Urinary bladder (tissue), 4 donors: ENCODE measurements around the gene XPR1. TPM values are rescaled to one million over a fixed set of nuclear protein-coding genes. Genes with fewer than 3 reads are reported as not detected.
"Not testable (repeated sequence)": the region's sequence is repeated elsewhere in the genome, so short reads cannot be mapped to it uniquely, and the experiment has no call there.

Experiments
- DNase-seq: peaks from one replicate; pipeline ENCODE4 v3.0.0-alpha.2; 2015; ENCODE audit errors: extremely low spot score
- H3K27ac ChIP-seq: one replicate; pipeline ENCODE4 v1.5.1; 2013; ENCODE audit warnings: low read depth, mild to moderate bottlenecking, moderate library complexity
- H3K36me3 ChIP-seq: one replicate; pipeline ENCODE4 v1.6.1; 2013; ENCODE audit warnings: mild to moderate bottlenecking, moderate library complexity; ENCODE audit not compliant: insufficient read depth
- H3K4me1 ChIP-seq: one replicate; pipeline ENCODE4 v1.6.1; 2013; ENCODE audit warnings: mild to moderate bottlenecking, moderate library complexity; ENCODE audit not compliant: insufficient read depth
- H3K4me3 ChIP-seq: one replicate; pipeline ENCODE4 v1.5.1; 2013; ENCODE audit warnings: low read depth, low read length
- WGBS: extraction: QIAGEN DNeasy Blood & Tissue Kit; methylation state at CpG from one replicate; pipeline ENCODE4 v1.1.7; 2013; 5-methylcytosine and 5-hydroxymethylcytosine counted together
- polyA plus RNA-seq: library from polyadenylated mRNA; stranded (reverse); fragments of 200-250 nt; gene quantifications from one replicate; pipeline ENCODE4 v1.2.3, GENCODE V29; 2013
- total RNA-seq: library from RNA; depleted of rRNA; stranded (reverse); fragments of >200 nt; gene quantifications from one replicate; pipeline ENCODE4 v1.2.3, GENCODE V29; 2014
- donor health status: healthy with polysubstance abuse.
- donor health status: healthy.

XPR1 gene
- total and polyA plus RNA-seq, 2 donors: 9.9 to 33.6 TPM

- H3K4me3 ChIP-seq: no peak overlapping the region
- WGBS: 97% methylated on average over 2 of the region's 2 CpGs
- no peak overlapping the region for H3K27ac ChIP-seq
- no peak for DNase-seq
- no peaks in the 10 kb centered on the region for H3K4me1 ChIP-seq
- H3K36me3 ChIP-seq: no peaks in the 10 kb centered on the region
These were observed 144.0 kb downstream of the XPR1 start for GRCh38 chr1:180775801-180776200.

GRCh38 chr1:180777072-180777689, 145.4 kb downstream of the XPR1 start:
- 69% methylated on average over 4 of the region's 4 CpGs for WGBS

DNA sequence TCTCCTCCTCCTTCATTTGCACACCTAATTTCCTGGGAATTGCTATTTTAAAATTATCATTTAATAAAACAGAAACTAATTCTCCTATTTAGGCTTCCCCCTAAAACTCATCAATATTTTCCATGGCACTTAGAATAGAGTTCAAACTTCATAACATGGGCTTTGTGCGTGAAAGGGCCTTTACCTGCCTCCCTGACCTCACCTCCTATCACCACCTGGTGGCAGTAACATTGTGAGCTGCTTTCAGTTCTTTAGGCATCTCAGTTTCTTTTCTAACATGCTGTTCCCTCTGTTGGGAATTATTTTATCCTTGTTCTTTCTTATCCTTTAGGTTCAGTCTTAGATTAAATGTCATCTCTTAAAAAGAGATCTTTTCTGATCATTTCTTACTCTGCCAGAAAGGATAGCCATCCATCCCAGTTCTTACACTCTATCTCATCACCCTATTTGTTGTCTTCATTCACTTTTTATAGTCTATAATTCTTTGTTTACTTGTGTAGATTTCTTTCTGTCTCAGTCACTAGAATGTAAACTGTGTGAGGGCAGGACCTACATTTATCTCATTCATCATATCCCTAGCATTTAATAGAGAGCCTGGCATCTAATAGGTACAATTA, 147.1 kb downstream of the XPR1 start:
- Histone ChIP-seq H3K27ac (no peak overlapping the region), H3K36me3 (no peaks in the 10 kb centered on the region), H3K4me3 (no peak overlapping the region), H3K4me1 (no peaks in the 10 kb centered on the region)
- no peak for DNase-seq
- 88% methylated on average over 1 of the region's 1 CpG for WGBS

More at GRCh38 chr1:180777072-180777689, 145.4 kb downstream of the XPR1 start:
- no peaks in the 10 kb centered on the region for H3K4me1 ChIP-seq
- H3K27ac ChIP-seq: no peak overlapping the region
- no peaks in the 10 kb centered on the region for H3K36me3 ChIP-seq
- no peak for DNase-seq
- H3K4me3 ChIP-seq: no peak overlapping the region

GRCh38 chr1:180779584-180779983, 147.8 kb downstream of the XPR1 start:
- DNase-seq: no peak
- 96% methylated on average over 3 of the region's 3 CpGs for WGBS
- H3K4me3 ChIP-seq: no peak overlapping the region

GRCh38 chr1:180781718-180782117, 149.9 kb downstream of the XPR1 start:
- DNase-seq: no peak
- 94% methylated on average over 6 of the region's 6 CpGs for WGBS
- Histone ChIP-seq H3K27ac (no peak overlapping the region), H3K4me3 (no peak overlapping the region), H3K4me1 (no peaks in the 10 kb centered on the region), H3K36me3 (no peaks in the 10 kb centered on the region)

More at GRCh38 chr1:180779584-180779983, 147.8 kb downstream of the XPR1 start:
- Histone ChIP-seq H3K36me3 (no peaks in the 10 kb centered on the region), H3K27ac (no peak overlapping the region), H3K4me1 (no peaks in the 10 kb centered on the region)

DNA sequence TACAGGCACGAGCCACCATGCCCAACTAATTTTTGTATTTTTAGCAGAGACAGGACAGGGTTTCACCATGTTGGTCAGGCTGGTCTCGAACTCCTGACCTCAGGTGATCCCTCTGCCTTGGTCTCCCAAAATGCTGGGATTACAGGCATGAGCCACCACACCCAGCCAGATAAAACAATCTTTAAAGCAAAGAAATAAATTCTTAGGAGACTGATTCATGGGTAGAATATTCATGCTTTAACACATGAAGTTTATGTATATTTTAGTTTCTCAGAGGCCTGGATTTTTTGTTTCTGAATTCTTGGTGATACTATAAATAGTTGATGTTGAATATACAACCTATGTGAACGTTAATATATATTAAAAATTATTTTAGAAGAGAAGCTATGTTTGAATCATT, 153.5 kb downstream of the XPR1 start:
- H3K4me3 ChIP-seq: no peak overlapping the region
- DNase-seq: no peak
- no peaks in the 10 kb centered on the region for H3K36me3 ChIP-seq
- no peaks in the 10 kb centered on the region for H3K4me1 ChIP-seq
- H3K27ac ChIP-seq: no peak overlapping the region
- 75% methylated on average over 3 of the region's 3 CpGs for WGBS

- no peaks in the 10 kb centered on the region for H3K36me3 ChIP-seq
- WGBS: 87% methylated on average over 3 of the region's 3 CpGs
- no peak overlapping the region for H3K4me3 ChIP-seq
- H3K4me1 ChIP-seq: no peaks in the 10 kb centered on the region
- H3K27ac ChIP-seq: no peak overlapping the region
- DNase-seq: no peak
These were observed 154.1 kb downstream of the XPR1 start for GRCh38 chr1:180785887-180786286.

DNA sequence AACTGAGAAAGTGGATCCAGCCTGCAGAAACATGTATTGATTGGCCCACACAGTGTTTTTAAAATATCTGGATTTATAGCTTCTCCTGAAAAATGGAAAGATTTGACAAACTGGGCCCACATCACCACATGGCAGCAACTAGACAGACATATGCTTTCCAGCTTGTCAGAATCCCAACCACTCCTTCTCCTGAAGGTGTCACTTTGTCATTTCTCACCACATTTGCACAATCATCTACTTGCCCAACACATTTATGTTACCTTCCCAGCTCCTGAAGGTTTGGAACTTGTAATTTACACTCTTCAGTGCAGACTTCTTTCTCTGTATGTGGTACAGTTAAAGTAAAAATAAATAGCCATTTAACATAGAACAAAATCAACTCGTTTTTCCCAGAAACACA, 154.8 kb downstream of the XPR1 start:
- no peaks in the 10 kb centered on the region for H3K36me3 ChIP-seq
- no peak for DNase-seq
- no peaks in the 10 kb centered on the region for H3K4me1 ChIP-seq
- H3K27ac ChIP-seq: no peak overlapping the region
- no peak overlapping the region for H3K4me3 ChIP-seq
- 81% methylated on average over 1 of the region's 1 CpG for WGBS

GRCh38 chr1:180787628-180788307, 155.9 kb downstream of the XPR1 start:
- Histone ChIP-seq H3K36me3 (no peaks in the 10 kb centered on the region), H3K27ac (no peak overlapping the region), H3K4me1 (no peaks in the 10 kb centered on the region), H3K4me3 (no peak overlapping the region)
- no peak for DNase-seq
- WGBS: 80% methylated on average over 5 of the region's 5 CpGs

GRCh38 chr1:180789460-180789859, 157.6 kb downstream of the XPR1 start:
- H3K27ac ChIP-seq: no peak overlapping the region
- no peaks in the 10 kb centered on the region for H3K36me3 ChIP-seq
- no peaks in the 10 kb centered on the region for H3K4me1 ChIP-seq
- DNase-seq: no peak
- H3K4me3 ChIP-seq: no peak overlapping the region

DNA sequence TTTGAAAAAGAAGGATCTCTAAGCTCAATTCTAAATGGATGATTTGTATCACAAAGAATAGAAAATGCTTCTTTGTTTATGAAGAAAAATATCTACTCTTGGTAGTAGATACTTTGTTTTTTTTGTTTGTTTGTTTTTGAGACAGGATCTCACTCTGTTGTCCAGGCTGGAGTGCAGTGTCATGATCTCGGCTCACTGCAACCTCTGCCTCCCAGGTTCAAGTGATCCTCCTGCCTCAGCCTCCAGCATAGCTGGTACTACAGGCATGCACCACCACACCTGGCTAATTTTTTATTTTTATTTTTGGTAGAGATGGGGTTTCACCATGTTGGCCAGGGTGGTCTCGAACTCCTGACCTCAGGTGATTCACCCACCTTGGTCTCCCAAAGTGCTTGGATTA, 159.3 kb downstream of the XPR1 start:
- not testable (repeated sequence) for H3K4me3 ChIP-seq, H3K27ac ChIP-seq, DNase-seq, H3K4me1 ChIP-seq, H3K36me3 ChIP-seq
- 97% methylated on average over 2 of the region's 2 CpGs for WGBS

- DNase-seq: no peak
- H3K27ac ChIP-seq: no peak overlapping the region
These were observed 160.0 kb downstream of the XPR1 start for GRCh38 chr1:180791806-180792205.

DNA sequence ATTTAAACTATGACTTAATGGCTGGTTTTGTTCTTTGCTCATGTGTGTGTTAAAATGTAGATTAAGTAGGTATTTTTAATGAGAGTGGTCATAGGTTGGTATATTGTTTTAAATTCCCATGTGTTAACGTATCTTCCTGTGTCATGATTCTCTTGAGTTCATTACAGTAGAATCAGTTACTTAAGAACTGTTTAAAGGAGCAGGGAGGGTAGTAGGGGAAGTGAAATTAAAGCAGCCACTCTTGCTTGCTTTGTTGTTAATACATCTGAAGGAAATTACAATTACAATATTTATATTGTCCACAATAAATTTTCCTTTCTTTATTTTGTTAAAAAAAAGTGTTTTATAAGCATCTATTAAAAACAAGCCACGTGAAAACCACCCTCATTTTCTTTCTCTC, 161.6 kb downstream of the XPR1 start:
- WGBS: 81% methylated on average over 2 of the region's 2 CpGs

More at GRCh38 chr1:180791806-180792205, 160.0 kb downstream of the XPR1 start:
- no peaks in the 10 kb centered on the region for H3K36me3 ChIP-seq
- 78% methylated on average over 3 of the region's 3 CpGs for WGBS
- no peaks in the 10 kb centered on the region for H3K4me1 ChIP-seq
- H3K4me3 ChIP-seq: no peak overlapping the region

More for the DNA sequence above, 161.6 kb downstream of the XPR1 start:
- H3K4me1 ChIP-seq: no peaks in the 10 kb centered on the region
- no peaks in the 10 kb centered on the region for H3K36me3 ChIP-seq
- H3K27ac ChIP-seq: no peak overlapping the region
- H3K4me3 ChIP-seq: no peak overlapping the region
- DNase-seq: no peak
